Measurements from ENCODE around the gene SCT. TPM values are rescaled to one million over a fixed set of nuclear protein-coding genes. Genes with fewer than 3 reads are reported as not detected.
"Not testable (repeated sequence)": the region's sequence is repeated elsewhere in the genome, so short reads cannot be mapped to it uniquely, and the experiment has no call there.

The SCT gene
- not detected in 2 replicates for total RNA-seq

DNA sequence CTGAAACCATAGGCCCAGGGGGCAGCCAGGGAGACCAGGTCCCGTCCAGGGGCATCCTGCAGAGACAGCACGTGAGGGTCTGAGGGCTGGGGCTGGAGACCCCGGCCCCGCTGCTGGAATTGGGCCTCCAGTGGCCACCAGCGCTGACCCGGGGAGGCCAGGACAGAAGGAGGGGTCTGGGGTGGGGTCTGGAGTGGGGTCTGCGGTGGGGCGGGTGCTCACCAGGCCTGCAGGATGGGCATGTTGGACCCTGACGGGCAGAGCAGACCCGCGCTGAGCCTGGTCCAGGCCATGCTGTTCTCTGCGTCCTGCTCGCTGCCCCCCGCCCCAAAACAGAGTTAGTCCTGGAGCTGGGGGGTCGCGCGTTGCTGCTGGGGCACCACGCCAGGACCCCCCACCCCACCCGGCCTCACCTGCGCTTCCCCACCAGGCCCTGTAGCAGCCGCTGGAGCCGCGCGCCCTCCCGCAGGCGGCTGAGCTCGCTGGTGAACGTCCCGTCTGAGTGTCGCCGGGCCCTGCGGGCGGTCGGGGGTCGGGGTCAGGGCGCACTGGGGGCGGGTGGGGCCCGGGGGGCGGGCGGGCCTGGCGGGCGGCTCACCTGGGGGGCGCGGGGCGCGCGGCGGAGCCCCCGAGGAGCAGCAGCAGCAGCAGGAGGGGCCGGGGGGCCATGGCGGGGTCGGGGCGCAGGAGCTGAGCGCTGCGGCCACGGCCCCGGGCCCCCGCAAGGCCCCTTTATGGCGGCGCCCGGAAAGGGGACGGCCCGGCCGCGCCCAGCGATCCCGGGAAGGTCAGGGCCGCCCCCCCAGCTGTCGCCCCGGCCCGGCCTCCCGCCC, at the start of gene SCT:
Gene SCT (minus strand): TSS at position 707 of the 833 bp plus-strand sequence. CDS start 38 bp downstream, at position 669.
- no peak for DNase-seq (ENCODE audit: low read depth in 2 of 2)

GRCh38 chr11:674406-674805, 47.4 kb upstream of the SCT start:
- DNase-seq (ENCODE audit: low read depth in 2 of 2), result no peak

- DNase-seq (ENCODE audit: low read depth in 2 of 2), result no peak
Observed at GRCh38 chr11:673866-674265, 46.9 kb upstream of the SCT start.

GRCh38 chr11:665704-666281, 38.8 kb upstream of the SCT start:
- DNase-seq (ENCODE audit: low read depth in 2 of 2), result no peak

DNA sequence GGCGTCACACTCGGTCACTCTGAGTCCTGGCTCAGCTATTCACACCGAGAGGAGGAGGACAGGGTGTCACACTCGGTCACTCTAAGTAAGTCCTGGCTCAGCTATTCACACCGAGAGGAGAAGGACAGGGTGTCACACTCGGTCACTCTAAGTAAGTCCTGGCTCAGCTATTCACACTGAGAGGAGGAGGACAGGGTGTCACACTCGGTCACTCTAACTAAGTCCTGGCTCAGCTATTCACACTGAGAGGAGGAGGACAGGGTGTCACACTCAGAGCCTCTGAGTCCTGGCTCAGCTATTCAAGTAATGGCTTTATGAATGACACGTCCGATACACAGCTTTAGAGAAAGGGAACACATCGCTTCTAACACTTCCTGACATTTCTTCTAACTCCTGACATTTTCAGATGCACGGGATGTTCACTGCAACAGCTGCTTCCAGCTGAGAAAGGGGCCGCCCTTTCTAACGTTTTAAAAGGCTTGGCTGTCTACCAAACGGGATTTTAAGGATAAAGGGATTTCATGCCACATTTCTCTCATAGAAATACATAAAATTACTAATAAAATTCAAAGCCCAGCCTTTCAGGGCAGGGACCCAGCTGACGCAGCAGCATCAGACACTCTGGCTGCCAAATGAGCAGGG, 38.2 kb upstream of the SCT start:
- no peak for DNase-seq (ENCODE audit: low read depth in 2 of 2)

- DNase-seq (ENCODE audit: low read depth in 2 of 2), result peak; percentile 64 to 77
Observed at GRCh38 chr11:662689-663274, 35.8 kb upstream of the SCT start.

DNA sequence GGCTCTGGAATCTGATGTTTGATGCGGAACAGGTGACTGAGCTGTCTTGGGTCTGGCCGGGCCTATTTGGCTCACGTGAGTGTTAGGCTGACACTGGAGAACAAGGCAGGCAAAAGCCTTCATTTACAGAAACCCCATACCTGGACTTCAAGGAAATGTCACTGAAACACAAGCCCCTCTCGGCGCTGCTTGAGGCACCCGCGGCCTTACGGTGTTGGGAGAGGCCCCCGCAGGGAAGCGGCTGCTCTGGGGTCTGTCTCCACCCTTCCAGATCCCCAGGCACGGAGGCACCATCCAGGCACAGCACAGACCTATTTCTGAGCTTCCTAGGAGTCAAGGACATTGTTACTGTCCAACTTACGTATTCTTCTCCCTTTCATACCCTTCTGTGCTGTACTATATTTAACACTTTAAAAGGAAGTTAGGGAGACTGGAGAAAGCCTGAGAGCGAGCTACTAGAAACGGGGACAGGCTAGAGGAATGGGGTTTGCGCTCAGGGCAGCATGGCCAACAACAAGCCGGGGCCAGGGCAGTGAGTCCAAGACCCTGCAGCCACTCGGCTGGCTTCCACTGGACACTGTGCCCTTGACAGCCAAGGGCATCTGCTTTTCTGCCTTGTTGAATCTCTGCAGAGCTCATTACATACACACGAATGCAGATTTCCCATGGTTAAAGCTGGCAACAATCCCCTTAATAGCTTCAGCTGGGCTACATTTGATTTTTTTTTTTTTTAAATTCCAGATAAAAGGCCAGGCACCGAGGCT, 33.9 kb upstream of the SCT start:
- no peak for DNase-seq (ENCODE audit: low read depth in 2 of 2)

DNA sequence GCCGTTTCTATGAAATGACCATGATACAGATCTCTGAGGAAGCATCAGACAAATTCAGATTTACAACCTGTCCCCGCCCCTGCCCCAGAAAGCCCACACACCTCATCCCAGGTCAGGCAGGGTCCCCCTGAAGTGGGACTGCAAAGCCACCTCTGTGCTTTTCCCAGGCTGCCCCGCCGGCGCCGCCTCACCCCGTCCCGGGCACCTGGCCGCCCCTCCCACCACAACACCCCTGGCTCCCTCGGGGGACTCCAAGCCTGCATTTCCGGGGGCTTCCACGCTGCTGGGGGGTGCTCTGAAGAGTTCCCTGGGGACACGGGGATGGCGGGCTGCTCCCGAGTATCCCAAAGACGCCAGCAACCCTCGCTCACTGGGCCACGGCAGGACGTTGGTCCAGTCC, 33.3 kb upstream of the SCT start:
- DNase-seq (ENCODE audit: low read depth in 2 of 2), result no peak

DNA sequence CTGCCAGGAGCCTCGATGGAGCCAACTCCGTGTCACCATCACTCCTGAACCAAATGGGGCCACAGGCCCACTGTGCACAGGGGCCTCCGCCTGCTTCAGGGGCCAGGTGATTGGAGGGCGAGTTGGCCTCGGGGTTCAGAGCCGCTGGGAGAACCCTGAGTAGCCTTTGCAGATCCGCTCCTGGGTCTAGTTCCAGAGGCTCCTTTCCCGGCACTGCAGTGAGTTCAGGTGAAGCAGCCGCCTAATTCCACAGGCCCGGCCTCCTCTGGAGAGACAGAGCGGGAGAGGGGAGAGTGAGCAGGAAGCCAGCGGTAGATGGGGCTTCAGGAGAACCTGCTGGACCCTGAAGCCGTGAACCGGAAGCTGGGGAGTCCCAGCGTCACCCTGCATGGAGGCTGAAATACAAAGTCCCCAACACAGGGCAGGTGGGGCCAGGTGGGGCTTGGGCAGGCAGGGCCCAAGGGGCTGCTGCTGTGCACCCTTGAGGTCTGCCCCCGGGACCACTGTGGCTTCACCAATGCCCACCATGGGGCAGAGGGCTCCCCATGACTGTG, 32.6 kb upstream of the SCT start:
- no peak for DNase-seq (ENCODE audit: low read depth in 2 of 2)

GRCh38 chr11:657691-658126, 30.7 kb upstream of the SCT start:
- DNase-seq (ENCODE audit: low read depth in 2 of 2), result no peak

DNA sequence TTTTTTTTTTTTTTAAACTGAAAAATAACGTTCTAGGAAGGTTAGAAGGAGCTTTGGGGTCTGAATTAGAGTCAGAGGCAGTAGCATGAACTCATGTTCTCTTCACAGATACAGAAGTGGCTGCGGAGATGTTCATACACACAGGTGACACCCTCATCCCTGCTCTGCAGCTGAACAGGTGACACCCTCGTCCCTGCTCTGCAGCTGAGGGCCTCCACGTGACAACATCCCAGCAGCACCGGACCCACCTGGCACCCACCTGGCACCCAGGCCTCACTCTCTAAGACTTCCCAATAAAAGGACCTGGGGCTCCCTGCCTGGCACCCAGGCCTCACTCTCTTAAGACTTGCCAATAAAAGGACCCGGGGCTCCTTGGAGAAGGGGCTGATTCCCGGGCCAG, 29.9 kb upstream of the SCT start:
- DNase-seq (ENCODE audit: low read depth in 2 of 2), result no peak

DNA sequence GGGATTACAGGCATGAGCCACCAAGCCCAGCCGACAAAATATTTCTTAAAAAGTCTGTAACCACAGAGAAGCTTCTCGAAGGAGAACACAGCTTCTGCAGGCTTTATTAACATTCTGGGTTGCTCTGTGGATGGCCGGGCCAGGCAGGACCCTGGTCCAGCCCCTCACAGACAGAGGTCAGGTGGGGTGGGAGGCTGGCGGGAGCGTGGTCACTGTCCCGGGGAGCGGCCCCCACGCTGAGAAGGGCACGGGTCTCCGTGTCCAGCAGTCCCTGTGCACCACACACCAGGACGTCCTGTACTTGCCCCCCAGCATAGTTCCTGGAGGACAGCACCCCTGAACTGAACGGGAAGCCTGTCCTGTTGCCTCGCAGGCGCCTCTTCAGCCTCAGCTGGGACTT, 29.4 kb upstream of the SCT start:
- DNase-seq (ENCODE audit: low read depth in 2 of 2), result no peak

- no peak for DNase-seq (ENCODE audit: low read depth in 2 of 2)
Observed at GRCh38 chr11:655036-655726, 28.2 kb upstream of the SCT start.

DNA sequence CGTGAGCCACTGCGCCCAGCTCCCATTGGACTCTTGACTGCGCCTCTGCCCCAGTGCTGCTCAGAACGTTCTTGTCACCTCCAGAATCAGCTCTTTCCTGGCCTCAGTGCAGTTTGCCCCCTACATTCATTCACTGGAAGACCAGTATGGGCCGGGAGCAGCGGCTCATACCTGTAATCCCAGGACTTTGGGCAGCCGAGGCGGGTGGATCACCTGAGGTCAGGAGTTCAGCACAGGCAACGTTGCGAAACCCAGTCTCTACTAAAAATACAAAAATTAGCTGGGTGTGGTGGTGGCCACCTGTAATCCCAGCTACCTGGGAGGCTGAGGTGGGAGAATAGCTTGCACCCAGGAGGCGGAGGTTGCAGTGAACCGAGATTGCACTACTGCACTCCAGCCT, 27.5 kb upstream of the SCT start:
- DNase-seq (ENCODE audit: low read depth in 2 of 2), result not testable (repeated sequence)

DNA sequence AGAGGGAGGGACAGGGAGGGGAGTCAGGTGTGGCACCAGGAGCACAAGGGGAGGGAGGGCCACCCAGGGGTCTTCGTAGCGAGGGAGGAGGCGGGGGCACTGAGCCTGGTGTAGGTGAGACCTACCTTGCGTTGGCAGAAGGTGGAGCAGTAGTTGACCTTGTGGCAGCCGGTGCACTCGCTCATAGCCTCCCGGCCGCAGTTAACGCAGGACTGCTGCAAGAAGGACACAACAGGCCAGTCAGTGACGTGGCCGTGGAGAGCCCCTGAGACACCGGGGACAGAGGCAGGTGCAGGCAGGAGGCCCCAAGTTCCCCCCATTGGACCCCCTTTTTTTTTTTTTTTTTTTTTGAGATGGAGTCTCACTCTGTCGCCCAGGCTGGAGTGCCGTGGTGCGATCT, 26.9 kb upstream of the SCT start:
- no peak for DNase-seq (ENCODE audit: low read depth in 2 of 2)

GRCh38 chr11:653136-653535, 26.2 kb upstream of the SCT start:
- DNase-seq (ENCODE audit: low read depth in 2 of 2), result not testable (repeated sequence)

DNA sequence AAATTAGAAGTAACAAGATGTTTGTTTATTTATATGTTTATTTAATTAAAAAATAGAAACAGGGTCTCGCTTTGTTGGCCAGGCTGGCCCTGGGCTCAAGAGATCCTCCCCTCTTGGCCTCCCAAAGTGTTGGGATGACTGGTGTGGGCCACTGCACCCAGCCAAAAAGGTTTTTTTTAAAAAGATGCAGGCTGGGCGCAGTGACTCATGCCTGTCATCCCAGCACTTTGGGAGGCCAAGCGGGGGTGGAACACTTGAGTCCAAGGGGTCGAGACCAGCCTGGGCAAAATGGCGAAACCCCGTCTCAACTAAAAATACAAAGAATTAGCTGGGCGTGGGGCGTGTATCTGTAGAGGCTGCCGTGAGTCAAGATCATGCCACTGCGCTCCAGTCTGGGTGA, 23.5 kb upstream of the SCT start:
- DNase-seq (ENCODE audit: low read depth in 2 of 2), result no peak

- DNase-seq (ENCODE audit: low read depth in 2 of 2), result not testable (repeated sequence)
Observed at GRCh38 chr11:647672-648158, 20.7 kb upstream of the SCT start.

DNA sequence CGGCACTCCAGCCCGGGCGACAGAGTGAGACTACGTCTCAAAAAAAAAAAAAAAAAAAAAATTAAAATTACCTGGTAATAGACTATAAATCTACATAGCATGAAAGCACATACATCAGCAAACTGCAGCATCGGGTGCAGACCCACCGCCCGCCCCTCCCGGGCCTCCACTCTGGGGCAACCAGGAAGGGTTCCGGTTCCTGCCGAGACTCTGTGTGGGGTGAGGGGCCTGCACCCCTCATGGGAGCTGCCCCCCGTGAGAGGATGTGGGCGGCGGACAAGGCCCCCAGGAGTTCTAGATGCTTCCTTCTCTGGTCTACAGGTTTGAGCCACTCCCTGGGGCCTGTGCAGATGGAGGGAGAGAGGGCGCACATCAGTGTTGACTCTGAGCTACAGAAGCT, 19.2 kb upstream of the SCT start:
- DNase-seq (ENCODE audit: low read depth in 2 of 2), result no peak

DNA sequence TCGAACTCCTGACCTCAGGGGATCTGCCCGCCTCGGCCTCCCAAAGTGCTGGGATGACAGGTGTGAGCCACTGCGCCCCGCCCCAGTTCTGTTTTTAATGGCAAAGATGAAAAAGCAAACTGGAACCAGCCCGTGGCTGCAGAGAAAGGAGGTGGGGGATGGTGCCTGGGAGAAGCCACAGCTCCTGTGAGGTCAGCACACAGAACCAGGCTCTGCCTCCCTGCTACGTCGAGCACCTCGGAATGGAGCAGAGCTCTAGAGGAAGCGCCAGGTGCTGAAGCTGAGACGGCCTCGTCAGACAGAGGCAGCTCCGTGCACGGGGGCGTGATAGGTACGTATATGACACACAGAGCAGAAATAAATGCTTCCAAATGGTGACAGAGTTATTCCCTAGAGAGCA, 18.6 kb upstream of the SCT start:
- no peak for DNase-seq (ENCODE audit: low read depth in 2 of 2)
